Bladder microvascular endothelial cell (primary cell): Measurements from ENCODE around the gene CD200R1. TPM values are rescaled to one million over a fixed set of nuclear protein-coding genes. Genes with fewer than 3 reads are reported as not detected.

ENCODE experiments used
- total RNA-seq: library from RNA; depleted of rRNA; stranded (reverse); fragments of >200 nt; gene quantifications from 2 replicates; pipeline ENCODE4 v1.2.3, GENCODE V29; 2014

The CD200R1 gene
- not detected in 2 replicates for total RNA-seq

GRCh38 chr3:112974894-112975293 lies at the start of gene CD200R1:
CD200R1 (minus strand) TSS chr3:112975103; CDS start chr3:112974857, 246 bp downstream.

GRCh38 chr3:112990672-112991602 lies 16.0 kb upstream of the CD200R1 start, which contains the start of gene GTPBP8:
GTPBP8 (plus strand) TSS chr3:112990984; CDS start chr3:112991000, 16 bp downstream.

Other genes with a start within 250 kb of the CD200R1 start
- gene CD200R1L, start 128.2 kb downstream of the CD200R1 start, total RNA-seq: not detected in 2 replicates
- 19.1 and 26.1 TPM in 2 replicates for gene GTPBP8, start 15.9 kb upstream of the CD200R1 start, total RNA-seq
- gene BOC, start 236.5 kb upstream of the CD200R1 start, total RNA-seq: 0.13 TPM in 1 of 2 replicates, not detected in the other